HL-60 (cell line): ENCODE data around the gene SNRNP48.

Experiments used
- DNase-seq, 2 experiments: peaks; one replicate each; pipeline ENCODE4 v3.0.0-alpha.2; 2010 to 2020; ENCODE audit warnings: low read depth in 1 of 2, low spot score in 1 of 2
- H3K27ac ChIP-seq: fragments of 250-450 bp; sonication (Bioruptor Pico); replicated peaks from 2 replicates; pipeline ENCODE4 v1.5.1; 2020; ENCODE audit warnings: mild to moderate bottlenecking, moderate library complexity
- H3K27me3 ChIP-seq: fragments of 250-450 bp; sonication (Bioruptor Pico); 2 replicates; pipeline ENCODE4 v1.5.1; 2021; ENCODE audit warnings: mild to moderate bottlenecking, moderate library complexity; ENCODE audit not compliant: insufficient read depth, poor library complexity, severe bottlenecking
- H3K4me3 ChIP-seq: replicated peaks from 2 replicates; pipeline ENCODE4 v1.5.1; 2011; ENCODE audit warnings: mild to moderate bottlenecking, control low read depth, low read length; ENCODE audit not compliant: insufficient read depth
- CTCF ChIP-seq: IDR thresholded peaks from one replicate; pipeline ENCODE4 v1.5.1; 2011; ENCODE audit warnings: low read length, control low read depth, inconsistent platforms; ENCODE audit not compliant: insufficient read depth
- GABPA ChIP-seq: IDR thresholded peaks from 2 replicates; pipeline ENCODE4 v1.6.1; 2012; ENCODE audit warnings: low read depth
- POLR2AphosphoS5 ChIP-seq: IDR thresholded peaks from 2 replicates; pipeline ENCODE4 v1.6.1; 2012; ENCODE audit warnings: low read depth
- REST ChIP-seq: IDR thresholded peaks from 2 replicates; pipeline ENCODE4 v1.6.1; 2012; ENCODE audit warnings: low read depth; ENCODE audit not compliant: insufficient replicate concordance
- SPI1 ChIP-seq: IDR thresholded peaks from 2 replicates; pipeline ENCODE4 v1.6.1; 2012; ENCODE audit warnings: low read depth, mild to moderate bottlenecking, borderline replicate concordance

SNRNP48 gene

GRCh38 chr6:7658543-7658942 is 68.5 kb downstream of the SNRNP48 start:
- no peak for DNase-seq
- no peak for TF ChIP-seq SPI1
- no peak for TF ChIP-seq POLR2AphosphoS5
- TF ChIP-seq GABPA: no peak
- TF ChIP-seq CTCF: no peak
- no peak for TF ChIP-seq REST
- Histone ChIP-seq H3K27me3 (no peaks in the 10 kb centered on the region), H3K27ac (no peak overlapping the region), H3K4me3 (no peak overlapping the region)

GRCh38 chr6:7661364-7661763 is 71.4 kb downstream of the SNRNP48 start:
- no peak overlapping the region for H3K4me3 ChIP-seq
- H3K27me3 ChIP-seq: no peaks in the 10 kb centered on the region
- DNase-seq: no peak
- TF ChIP-seq POLR2AphosphoS5 (no peak), REST (no peak), GABPA (no peak), CTCF (no peak), SPI1 (no peak)
- no peak overlapping the region for H3K27ac ChIP-seq
